HG03103 (cell line): Measurements from ENCODE around the gene PRDX5.

ENCODE experiments used
- ATAC-seq: cut with Tn5 transposase; IDR thresholded peaks from one replicate; pipeline ENCODE4 v1.9.1; 2021; ENCODE audit warnings: low read depth; ENCODE audit not compliant: unreplicated experiment

PRDX5 gene

DNA sequence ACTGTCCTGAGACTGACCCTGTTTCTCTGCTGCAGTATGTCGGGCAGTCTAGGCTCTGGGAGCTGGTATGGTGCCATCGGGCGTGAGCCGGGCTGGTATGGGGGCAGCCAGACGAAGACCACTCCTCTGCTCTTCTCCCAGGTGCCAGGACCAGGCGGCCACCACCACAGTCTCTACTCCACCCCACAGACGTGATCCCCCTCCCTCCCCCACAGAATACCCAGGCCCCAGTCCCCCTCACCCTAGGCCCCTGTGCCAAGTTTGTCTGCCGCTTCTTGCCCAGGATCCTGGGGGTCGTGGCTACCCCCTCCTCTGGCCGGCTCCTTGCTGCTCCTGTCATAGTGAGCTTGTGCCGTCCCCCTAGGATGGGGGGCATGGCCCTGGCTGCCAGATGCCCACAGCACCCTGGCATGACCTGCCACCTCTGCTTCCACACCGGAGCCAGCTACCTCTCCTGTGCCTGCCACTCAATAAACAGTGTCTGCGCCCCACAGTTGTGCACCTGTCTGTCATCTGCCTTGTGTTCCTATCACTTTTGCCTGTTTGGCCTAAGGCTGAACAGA is 28.8 kb upstream of the PRDX5 start:
- no peak for ATAC-seq

DNA sequence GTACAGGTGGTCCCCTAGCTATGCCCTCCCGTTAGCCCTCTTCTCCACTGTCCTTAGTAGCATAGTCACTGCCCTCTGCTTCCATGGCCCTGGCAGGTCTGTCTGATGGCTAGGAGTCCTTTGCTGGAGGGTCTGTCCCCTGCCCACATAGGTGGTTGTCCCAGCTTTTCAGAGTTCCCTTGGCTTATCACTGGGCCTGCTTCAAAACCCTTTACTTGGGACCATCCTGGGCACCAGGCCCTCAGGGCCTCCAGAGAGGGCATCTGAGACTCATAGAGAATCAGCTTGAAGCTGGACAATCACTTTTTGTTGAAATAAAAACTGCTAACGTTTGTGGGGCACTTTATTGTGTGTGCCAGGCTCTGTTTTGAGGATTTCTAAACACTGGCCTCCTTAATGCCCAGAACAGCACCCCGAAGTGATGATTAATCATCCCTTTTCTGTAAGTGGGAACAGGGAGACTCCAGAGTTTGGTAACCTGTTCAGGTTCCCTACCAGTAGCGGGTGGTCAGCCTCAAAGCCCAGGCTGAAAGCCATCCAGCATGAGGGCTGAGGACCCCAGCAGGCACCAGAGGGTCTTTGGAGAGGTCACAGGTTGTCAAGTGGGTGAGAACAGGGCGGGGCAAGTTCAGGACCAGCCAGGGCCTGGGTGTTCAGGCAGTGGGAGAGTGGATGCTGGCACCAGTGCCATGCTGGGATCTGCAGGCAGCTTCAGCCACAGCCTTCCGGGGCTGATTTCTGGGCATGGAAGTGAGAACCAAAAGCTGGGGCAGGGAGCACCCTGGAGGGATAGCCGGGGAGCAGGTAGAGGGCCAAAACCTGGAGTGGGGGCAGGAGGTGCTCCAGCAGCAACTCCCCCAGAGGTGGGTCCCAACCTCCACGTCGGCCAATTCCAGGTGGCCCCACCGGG is 27.3 kb upstream of the PRDX5 start:
- no peak for ATAC-seq

DNA sequence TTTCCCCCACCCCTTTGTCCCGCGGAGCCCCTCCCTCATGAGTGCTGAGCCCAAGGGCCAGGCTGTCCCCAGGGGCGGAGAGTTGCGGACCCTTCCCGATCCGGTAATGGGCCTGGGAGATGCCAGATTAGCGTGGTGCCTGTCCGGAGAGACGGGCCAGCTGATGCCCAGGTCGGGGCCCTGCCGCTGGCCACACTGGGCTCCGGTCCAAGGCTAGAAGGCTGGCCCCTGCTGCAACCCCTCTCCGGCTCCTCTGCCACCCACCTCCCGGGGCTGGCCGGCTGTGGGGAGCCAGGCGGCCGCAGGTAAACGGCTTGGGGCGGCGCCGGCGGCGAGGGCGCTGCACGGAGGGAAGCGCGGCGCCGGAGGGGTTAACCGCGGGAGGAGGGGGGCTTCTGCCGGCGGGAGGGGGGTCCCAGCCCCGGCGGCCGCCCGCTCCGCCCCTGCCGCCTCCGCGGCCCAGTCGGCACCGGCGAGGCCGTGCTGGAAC is 26.6 kb upstream of the PRDX5 start, which contains the start of gene KCNK4:
Gene KCNK4, plus strand, starts transcription at position 41 of the 490 bp plus-strand sequence. CDS start 1,717 bp downstream, outside the sequence.
- ATAC-seq: no peak

DNA sequence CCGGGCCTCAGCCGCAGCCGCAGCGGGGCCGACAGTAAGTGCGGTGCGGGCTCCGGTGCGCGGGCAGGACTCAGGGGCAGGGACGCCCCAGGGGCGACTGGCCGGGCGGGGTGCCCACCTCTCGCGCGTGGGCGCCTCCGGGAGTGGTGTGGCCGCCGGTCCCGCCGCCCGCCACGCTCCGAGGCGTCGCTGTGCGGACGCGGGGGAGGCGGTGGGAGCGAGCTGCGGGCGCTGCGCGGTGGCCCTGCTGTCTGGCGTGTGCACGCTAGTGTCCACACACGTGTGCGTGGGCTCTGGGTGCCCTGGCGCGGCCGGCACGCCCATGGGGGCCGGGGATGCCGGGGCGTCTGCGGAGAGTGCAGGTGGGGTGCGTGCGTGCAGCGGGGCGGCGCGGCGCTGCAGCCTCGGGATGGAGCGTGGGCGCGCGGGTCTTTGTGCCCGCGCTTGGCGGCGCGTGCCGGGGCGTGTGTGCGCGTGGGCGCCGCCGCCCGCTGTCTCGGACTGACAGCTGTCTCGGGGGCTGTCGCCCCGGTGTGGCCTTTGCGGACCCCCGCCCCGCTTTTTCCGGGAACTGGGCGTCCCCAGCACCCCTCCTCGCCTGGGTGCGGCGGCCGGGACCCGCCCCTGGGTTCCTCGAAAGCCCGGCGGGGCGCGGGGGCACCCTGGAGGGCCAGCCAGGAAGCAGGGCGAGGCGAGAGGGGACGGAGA is 26.0 kb upstream of the PRDX5 start:
- no peak for ATAC-seq

DNA sequence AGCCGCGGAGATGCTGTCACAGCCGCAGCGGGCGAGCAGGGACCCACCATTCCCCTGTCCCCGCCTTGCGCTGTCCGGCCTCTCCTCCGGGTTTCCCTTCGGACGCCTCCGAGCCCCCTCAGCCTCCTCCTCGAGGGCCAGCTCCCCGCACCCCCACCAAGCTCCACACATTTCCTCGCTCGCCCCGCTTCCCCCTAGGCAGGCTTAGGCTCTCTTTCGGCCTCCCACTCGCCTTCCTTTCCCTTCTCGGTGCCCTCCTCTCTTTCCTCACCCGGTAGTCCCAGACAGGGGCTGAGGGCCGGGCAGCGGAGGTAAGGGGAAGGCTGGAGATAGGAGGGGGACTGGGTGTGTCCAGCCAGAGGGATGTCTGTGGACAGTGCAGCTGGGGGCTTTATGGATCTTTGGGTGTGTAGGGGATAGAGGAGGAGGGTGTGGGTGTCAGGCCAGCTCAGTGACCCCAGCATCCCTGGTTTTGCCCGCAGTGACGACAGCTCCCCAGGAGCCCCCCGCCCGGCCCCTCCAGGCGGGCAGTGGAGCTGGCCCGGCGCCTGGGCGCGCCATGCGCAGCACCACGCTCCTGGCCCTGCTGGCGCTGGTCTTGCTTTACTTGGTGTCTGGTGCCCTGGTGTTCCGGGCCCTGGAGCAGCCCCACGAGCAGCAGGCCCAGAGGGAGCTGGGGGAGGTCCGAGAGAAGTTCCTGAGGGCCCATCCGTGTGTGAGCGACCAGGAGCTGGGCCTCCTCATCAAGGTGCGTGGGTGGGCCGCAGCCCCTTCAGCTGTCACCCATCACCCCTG is 25.3 kb upstream of the PRDX5 start:
- no peak for ATAC-seq

DNA sequence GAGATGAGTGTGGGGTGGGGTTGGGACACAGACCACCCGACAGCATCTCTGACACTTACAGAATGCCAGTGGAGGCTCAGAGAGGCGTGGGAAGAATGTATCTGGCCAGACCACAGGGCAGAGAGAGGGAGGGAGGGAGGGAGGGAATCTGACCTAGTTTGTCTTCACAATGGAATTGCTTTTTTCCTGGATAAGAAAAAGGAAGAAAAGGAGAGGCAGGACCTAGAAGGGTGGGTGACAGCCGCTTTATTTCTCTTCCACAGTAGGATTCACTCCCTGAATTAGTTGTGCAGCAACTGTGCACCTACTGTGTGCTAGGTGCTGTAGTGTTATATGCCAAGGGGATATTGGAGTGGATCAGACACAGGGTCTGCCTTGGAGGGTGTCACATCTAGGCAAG is 23.1 kb upstream of the PRDX5 start:
- ATAC-seq: no peak

DNA sequence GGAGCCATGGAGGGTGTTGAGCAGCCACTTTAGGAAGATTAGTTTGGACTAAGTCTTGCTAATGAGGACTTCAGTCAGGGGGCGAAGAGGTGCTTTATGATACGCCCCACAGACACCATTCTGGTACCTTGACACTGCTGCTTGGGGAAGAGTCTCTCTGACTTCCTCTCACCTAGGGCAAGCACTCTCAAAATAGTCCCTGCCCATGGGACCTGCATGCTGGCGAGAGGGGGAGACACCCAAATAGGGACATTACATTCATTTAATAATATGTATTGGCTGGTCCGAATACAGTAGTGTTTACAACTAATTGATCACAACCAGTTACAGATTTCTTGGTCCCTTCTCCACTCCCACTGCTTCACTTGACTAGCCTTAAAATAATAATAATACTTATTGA is 22.2 kb upstream of the PRDX5 start:
- ATAC-seq: no peak

DNA sequence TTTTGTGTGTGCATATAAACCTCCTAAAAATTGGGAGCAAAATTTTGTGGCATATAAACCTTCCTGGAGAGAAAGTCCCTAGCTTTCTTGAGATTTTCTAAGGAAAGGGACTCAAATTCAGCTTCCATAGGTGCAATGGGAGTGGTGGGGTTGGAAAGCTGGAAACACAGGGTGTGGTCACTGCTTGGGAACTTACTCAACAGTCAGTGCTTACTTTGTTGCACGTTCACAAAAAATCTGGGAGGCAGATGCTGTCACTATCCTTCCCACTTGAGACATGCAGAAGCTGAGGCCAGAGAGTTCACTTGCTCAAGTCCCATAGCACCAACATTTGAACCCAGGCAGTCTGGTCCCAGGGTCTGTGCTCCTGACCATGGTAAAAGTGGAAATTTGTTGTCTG is 21.7 kb upstream of the PRDX5 start:
- no peak for ATAC-seq

DNA sequence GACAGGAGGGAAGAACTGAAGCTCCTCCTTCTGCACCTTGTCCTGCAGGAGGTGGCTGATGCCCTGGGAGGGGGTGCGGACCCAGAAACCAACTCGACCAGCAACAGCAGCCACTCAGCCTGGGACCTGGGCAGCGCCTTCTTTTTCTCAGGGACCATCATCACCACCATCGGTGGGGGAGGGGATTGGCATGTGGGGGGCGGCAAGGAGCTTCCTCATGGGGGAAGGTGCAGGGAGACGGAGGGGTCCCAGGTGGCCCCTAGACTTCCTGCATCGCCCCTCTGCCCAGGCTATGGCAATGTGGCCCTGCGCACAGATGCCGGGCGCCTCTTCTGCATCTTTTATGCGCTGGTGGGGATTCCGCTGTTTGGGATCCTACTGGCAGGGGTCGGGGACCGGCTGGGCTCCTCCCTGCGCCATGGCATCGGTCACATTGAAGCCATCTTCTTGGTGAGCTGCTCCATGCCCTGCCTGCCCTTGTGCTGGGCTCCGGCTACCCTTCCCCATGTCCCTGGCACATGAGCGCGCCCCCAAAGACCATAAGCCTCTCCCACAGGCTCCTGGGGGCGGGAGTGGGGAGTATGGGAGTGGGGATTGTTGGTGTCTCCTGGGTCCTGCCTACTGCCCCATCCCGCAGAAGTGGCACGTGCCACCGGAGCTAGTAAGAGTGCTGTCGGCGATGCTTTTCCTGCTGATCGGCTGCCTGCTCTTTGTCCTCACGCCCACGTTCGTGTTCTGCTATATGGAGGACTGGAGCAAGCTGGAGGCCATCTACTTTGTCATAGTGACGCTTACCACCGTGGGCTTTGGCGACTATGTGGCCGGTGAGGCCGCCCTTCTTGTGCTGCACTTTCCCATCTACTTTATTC is 20.9 kb upstream of the PRDX5 start:
- no peak for ATAC-seq

DNA sequence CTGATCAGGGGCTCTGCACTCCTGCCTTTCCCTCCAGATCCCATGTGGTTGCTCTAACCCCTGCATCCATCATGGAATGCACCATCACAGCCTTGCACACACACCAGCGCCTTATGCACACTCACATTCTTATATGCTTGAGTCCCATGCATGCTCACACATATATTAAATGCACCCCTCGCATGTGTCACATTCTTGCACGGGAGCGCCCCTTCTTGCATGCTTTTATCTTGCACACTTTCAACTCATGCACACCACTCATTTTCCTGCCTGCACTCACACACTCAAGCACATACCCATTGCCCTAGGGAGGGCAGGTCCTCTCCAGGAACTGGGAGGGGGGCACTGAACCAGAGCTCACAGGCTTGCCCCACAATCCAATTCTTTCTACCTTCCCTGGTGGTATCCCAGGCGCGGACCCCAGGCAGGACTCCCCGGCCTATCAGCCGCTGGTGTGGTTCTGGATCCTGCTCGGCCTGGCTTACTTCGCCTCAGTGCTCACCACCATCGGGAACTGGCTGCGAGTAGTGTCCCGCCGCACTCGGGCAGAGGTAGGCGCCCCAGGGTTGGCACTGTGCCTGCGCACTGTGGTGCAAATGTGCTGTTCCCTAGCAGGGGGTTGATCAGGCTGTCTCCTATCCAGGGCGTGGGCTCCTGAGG is 20.1 kb upstream of the PRDX5 start:
- no peak for ATAC-seq

DNA sequence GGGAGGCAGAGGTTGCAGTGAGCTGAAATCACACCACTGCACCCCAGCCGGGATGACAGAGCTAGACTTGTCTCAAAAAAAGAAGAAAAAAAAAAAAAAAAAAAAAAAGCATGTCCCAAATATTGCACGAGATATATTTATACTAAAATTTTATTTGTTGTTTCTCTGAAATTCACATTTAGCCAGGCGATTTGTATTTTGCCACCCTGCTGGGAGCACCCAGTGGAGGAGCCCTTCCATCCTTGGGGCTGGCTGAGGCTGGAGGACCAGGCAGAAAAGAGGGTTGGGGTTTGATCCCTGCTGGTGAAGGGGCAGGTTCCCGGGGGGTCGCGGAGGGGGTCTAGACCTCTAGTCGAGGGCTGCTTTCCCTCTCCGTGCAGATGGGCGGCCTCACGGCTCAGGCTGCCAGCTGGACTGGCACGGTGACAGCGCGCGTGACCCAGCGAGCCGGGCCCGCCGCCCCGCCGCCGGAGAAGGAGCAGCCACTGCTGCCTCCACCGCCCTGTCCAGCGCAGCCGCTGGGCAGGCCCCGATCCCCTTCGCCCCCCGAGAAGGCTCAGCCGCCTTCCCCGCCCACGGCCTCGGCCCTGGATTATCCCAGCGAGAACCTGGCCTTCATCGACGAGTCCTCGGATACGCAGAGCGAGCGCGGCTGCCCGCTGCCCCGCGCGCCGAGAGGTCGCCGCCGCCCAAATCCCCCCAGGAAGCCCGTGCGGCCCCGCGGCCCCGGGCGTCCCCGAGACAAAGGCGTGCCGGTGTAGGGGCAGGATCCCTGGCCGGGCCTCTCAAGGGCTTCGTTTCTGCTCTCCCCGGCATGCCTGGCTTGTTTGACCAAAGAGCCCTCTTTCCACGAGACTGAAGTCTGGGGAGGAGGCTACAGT is 18.7 kb upstream of the PRDX5 start:
- no peak for ATAC-seq

DNA sequence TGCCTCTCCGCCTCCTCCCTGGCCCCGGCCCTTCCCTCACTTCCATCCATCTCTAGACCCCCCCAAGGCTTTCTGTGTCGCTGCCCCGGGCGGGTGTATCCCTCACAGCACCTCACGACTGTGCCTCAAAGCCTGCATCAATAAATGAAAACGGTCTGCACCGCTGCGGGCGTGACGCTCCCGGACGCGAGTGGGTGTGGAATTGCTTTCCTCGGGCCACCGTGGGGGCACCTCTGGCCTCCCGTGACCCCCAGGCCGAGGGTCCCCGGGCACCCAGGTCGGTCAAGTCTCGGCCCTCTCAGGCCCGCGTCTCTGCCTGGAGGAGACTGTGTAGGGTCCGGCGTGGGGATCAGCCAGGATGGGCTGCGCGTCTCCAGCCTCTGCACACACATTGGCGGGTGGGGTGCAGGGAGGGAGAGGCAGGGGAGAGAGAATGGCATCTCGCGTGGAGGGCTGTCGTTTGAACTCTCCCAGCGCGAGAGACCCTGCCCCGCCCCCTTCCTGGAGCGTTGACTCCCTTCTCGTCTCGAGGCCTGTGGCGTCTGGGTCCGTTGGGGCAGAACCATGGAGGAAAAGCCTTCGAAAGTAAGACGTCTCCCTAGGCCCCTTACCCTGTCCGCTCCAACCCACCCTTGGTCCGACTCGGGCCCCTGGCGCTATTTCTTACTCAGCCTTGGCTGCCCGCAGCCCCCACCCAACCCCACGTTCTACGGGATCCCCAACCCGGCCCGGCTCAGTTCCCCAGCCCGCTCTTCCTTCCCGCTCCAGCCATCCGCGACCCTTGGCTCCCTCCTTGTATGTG is 17.9 kb upstream of the PRDX5 start, which contains the start of gene CATSPERZ:
Gene CATSPERZ, plus strand, starts transcription at position 512 of the 802 bp plus-strand sequence. Its CDS starts 53 bp downstream, at position 565.
- ATAC-seq: no peak

DNA sequence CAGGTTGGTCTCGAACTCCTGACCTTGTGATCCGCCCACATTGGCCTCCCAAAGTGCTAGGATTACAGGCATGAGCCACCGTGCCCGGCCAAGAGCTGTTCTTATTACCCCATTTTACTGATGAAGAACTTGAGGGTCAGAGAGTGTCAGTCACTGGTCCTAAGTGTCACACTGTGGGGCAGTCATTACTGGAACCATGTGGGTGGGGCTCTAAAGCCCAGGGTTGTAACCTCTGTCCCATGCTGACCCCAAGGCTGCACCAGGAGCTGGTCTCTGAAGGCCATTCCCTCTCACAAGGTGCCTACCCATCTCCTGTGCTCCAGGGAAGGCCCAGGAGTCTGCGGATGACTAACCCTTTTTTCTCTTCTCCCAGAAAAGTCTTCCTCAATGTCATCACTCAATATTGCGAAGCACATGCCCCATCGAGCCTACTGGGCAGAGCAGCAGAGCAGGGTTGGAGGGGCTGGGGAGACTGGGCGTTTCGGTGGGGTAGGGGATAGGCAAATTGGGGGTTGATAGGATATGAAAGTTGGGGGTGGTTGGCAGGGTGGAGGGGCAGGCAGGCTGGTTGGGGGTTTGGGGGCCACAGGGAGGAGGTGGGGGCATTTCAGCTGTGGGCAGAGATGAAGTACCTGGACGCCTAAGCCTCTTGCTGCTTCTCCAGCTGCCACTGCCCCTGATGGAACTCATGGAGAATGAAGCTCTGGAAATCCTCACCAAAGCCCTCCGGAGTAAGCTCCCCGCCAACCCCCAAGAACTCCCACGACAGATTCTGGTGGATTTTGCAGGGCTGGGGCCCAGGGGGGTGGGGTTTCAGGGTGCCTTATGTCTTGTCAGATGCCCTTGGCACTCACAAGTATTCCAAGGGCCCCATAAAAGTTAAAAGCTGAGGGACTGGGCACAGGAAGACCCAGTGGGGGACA is 14.6 kb upstream of the PRDX5 start:
- no peak for ATAC-seq

DNA sequence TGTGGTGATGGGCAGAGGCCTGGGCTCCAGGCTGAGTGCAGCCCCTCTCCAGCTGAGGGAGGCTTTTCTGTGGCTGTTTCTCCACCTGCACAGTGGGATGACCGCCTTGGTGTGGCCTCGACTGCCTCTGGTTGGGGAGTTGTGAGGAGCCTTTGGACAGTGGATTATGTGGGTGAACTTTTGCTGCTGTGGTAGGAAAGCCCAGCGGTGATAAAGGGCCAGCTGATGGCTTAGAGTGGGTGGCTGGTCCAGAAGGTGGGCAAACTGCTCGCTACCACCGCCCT is 13.9 kb upstream of the PRDX5 start:
- no peak for ATAC-seq

DNA sequence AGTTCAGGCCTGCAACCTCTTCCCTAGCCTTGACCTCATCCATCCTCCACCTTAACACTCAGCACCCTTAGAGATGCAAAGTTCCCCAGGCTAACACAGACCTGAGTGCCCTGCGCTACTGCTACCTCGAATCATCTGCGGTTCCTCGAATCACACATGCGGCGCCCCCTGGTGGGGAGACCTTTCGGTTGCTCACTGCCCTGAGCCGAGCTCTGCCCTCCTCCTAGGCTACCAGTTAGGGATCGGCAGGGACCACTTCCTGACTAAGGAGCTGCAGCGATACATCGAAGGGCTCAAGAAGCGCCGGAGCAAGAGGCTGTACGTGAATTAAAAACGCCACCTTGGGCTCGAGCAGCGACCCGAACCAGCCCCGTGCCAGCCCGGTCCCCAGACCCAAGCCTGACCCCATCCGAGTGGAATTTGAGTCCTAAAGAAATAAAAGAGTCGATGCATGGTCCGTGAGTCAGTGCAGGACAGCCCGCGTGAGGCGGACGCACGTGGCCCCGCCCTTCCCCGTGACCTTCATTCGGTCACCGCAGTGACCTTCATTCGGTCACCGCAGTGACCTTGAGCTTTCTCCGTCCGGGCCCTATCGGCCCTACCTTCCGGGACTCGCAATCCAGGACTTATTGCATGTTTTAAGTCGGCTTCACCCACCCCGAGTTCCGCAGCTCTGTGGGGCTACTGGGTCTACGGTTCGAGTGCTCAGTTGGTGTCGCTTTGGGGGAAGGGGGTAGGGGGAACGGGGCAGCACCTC is 13.4 kb upstream of the PRDX5 start:
- ATAC-seq: peak; percentile 1
